Fibroblast of pulmonary artery (primary cell): Measurements from ENCODE around the gene ZNF132.
A peak's percentile ranks its signal among the peaks of the same experiment; 100 is the strongest.
"Not testable (repeated sequence)": the region's sequence is repeated elsewhere in the genome, so short reads cannot be mapped to it uniquely, and the experiment has no call there.

ENCODE experiments used
- DNase-seq: peaks from one replicate; pipeline ENCODE4 v3.0.0-alpha.2; 2010; ENCODE audit warnings: low read depth
- H3K4me3 ChIP-seq: replicated peaks from 2 replicates; pipeline ENCODE4 v1.5.1; 2011; ENCODE audit warnings: low read depth, mild to moderate bottlenecking, control low read depth, low read length, moderate library complexity
- TF ChIP-seq, protein P1 (sequence below): IDR thresholded peaks from 2 replicates; pipeline ENCODE4 v1.5.1; 2011; ENCODE audit warnings: mild to moderate bottlenecking, control low read depth, low read length, inconsistent platforms; ENCODE audit errors: missing control alignments

ZNF132 gene

DNA sequence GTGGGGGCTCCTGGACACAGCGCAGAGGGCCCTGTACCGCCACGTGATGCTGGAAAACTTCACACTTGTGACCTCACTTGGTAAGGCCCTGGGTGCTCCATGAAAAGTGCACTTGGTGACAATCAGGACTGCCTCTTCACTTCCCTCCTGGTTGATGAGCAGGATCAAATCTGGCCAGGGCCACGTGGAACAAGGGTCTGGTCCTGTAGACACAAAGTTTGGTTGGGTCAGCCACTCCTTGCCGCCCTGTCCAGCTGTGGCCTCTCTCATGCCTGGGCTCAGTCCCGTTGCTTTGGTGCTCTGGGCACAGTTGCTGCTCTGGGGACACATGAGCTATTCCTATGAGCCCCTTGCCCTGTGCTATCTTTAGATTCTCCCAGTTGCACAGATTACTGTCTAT lies 13.8 kb upstream of the ZNF132 start:
- no peak overlapping the region for H3K4me3 ChIP-seq
- no peak for DNase-seq
- TF ChIP-seq, protein P1, sequence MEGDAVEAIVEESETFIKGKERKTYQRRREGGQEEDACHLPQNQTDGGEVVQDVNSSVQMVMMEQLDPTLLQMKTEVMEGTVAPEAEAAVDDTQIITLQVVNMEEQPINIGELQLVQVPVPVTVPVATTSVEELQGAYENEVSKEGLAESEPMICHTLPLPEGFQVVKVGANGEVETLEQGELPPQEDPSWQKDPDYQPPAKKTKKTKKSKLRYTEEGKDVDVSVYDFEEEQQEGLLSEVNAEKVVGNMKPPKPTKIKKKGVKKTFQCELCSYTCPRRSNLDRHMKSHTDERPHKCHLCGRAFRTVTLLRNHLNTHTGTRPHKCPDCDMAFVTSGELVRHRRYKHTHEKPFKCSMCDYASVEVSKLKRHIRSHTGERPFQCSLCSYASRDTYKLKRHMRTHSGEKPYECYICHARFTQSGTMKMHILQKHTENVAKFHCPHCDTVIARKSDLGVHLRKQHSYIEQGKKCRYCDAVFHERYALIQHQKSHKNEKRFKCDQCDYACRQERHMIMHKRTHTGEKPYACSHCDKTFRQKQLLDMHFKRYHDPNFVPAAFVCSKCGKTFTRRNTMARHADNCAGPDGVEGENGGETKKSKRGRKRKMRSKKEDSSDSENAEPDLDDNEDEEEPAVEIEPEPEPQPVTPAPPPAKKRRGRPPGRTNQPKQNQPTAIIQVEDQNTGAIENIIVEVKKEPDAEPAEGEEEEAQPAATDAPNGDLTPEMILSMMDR: no peak

DNA sequence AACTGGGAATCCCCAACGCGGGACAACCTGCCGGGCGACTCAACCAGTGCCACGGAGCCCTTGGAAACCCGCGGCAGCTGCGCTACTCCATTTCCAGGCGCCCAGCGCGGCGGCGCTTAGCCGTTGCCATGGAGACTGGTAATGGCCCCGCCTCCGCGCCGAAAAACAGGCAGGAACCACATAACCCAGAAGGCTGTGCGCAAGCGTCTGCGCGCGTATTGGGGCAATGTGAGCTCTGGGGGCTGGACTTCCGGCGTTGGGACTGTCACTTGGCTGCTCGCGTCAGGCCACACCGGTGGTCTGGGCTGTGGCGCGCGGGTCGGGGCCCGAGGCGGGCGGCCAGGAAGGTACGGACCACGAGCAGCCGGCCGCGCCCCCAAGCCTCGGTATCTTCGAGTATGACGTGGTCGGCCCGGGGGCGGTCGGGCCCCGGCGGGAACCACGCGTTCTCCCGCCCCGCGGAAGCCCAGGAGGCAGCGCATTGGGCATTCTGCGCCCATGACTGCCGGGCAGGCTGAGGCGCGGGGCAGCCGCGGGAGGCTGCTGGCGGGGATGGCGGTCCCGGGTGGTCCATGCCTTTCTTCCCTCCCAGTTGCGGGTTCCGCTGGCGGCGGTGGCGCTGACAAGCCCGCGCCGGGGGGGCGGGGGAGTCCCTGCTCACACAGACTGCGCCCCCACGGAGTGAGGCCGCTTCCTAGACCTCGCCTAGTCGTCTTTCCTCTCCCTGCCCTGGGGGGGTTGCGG lies 11.6 kb upstream of the ZNF132 start, which contains the start of gene ZNF324B:
Gene ZNF324B (plus strand): TSS at position 265 of the 744 bp plus-strand sequence. CDS start 2,080 bp downstream, outside the sequence.
- TF ChIP-seq, protein P1: no peak
- DNase-seq: peak; percentile 95
- H3K4me3 ChIP-seq: peak within 1 kb of the TSS; percentile 72

DNA sequence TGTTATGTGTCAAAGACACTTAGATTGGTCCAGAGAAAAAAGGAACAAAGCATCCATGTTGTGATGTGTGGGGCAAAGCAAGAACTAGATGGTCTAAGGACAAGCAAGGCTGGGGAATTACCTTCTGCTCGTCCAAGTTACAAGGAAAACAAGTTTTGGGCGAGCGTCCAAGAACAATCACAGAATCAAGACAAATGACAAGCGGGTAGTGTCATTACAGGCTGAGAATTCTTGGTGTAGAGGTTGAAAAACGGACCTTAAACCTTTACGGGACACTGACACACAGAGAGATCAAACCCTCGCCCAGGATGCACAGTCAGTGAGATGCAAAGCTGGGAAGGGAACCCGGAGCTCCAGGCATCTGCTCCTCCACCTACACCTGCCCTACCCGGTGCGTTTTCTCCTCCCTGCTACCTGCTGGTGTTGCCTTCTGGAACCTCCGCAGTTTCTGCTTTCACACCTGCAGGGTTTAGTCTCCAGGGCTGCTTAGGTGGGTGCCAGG lies 11.0 kb upstream of the ZNF132 start:
- peak overlapping the region; percentile 72 for H3K4me3 ChIP-seq
- DNase-seq: no peak
- TF ChIP-seq, protein P1: no peak

DNA sequence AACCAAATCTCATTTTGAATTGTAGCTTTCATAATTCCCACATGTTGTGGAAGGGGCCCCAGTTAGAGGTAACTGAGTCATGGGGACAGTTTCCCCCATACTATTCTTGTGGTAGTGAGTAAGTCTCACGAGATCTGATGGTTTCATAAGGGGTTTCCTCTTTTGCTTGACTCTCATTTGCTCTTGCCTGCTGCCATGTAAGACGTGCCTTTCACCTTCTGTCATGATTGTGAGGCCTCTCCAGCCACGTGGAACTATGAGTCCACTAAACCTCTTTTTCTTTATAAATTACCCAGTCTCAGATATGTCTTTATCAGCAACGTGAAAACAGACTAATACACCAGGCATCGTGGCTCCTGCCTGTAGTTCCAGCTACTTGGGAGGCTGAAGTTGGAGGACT lies 10.0 kb upstream of the ZNF132 start:
- not testable (repeated sequence) for H3K4me3 ChIP-seq, DNase-seq

DNA sequence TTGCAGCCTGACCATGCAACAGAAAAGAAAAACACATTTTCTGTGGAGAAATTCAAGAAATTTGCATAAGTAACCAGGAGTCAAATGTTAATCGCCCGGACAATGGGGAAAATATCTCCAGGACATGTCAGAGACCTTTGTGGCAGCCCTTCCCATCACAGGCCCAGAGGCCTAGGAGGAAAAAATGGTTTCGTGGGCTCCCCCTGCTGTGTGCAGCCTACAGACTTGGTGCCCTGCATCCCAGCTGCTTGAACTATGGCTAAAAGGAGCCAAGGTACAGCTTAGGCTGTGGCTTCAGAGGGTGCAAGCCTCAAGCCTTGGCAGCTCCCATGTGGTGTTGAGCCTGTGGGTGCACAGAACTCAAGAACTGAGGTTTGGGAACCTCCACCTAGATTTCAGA lies 8.9 kb upstream of the ZNF132 start:
- DNase-seq, H3K4me3 ChIP-seq: not testable (repeated sequence)

DNA sequence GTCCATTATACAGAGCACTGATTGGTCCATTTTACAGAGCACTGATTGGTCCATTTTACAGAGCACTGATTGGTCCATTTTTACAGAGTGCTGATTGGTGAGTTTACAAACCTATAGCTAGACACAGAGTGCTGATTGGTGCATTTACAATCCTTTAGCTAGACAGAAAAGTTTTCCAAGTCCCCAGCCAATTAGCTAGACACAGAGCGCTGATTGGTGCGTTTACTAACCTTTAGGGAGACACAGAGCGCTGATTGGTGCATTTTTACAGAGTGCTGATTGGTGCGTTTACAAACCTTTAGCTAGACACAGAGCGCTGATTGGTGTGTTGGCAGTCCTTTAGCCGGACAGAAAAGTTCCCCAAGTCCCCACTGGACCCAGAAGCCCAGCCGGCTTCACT lies 3.0 kb upstream of the ZNF132 start:
- DNase-seq, H3K4me3 ChIP-seq: not testable (repeated sequence)

DNA sequence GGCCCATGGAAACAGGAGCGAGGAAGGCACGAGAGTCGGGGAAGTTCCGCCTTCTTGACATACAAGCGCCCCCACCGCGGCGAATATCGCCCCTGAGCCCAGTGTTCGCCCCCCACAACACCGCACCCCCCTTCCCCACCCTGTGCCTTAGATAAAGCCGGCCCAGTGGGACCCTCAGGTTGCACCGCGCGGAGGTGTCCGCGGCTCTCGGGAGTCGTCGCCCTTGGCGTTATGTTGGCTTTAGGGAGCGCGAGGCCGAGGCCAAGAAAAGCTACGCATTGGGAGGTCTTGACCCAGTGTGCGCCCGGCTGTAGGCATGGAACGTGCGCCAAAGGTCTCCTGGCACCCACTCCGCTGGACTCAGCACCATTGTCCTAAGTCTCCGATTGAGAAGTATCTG lies 603 bp upstream of the ZNF132 start:
- TF ChIP-seq, protein P1: no peak
- DNase-seq: no peak
- H3K4me3 ChIP-seq: peak overlapping the region; percentile 91

DNA sequence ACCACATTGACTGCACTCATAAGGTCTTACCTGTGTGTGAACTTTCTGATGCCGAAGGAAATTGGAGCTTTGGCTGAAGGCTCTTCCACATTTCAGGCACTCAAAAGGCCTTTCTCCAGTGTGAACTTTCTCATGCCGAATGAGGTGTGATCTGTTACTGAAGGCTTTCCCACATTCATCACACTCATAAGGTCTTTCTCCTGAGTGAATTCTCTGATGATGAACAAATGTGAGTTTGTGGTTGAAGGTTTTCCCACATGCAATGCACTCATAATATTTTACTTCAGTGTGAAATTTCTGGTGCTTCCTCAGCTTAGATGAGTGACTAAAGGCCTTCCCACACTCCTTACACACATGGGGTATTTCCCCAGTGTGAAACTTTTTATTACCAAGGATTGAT lies 5.7 kb downstream of the ZNF132 start:
- TF ChIP-seq, protein P1: no peak
- DNase-seq: peak; percentile 31
- H3K4me3 ChIP-seq: no peak overlapping the region
